NCI-H69 (cell line): ENCODE measurements around the gene MYBPC3.
A peak's percentile ranks its signal among the peaks of the same experiment; 100 is the strongest.

Experiments
- DNase-seq: peaks from one replicate; lab custom pipeline; 2025; lab: John Stamatoyannopoulos, UW

Gene MYBPC3

GRCh38 chr11:47384498-47384897 lies 32.0 kb upstream of the MYBPC3 start:
- DNase-seq: no peak

GRCh38 chr11:47383071-47383470 lies 30.6 kb upstream of the MYBPC3 start:
- no peak for DNase-seq

GRCh38 chr11:47380078-47380477 lies 27.6 kb upstream of the MYBPC3 start:
- no peak for DNase-seq

GRCh38 chr11:47379317-47379716 lies 26.8 kb upstream of the MYBPC3 start:
- no peak for DNase-seq

GRCh38 chr11:47378836-47379170 lies 26.3 kb upstream of the MYBPC3 start:
- DNase-seq: no peak

GRCh38 chr11:47378010-47378835 lies 25.7 kb upstream of the MYBPC3 start, which contains the start of gene SPI1:
TSS of gene SPI1 (minus strand) at chr11:47378547. CDS start at chr11:47378353, 194 bp downstream.
- no peak for DNase-seq

GRCh38 chr11:47377571-47378009 lies 25.1 kb upstream of the MYBPC3 start:
- DNase-seq: no peak

GRCh38 chr11:47376525-47377371 lies 24.2 kb upstream of the MYBPC3 start:
- DNase-seq: no peak

- no peak for DNase-seq
Observed at GRCh38 chr11:47376107-47376524, 23.6 kb upstream of the MYBPC3 start.

- no peak for DNase-seq
Observed at GRCh38 chr11:47375546-47376085, 23.1 kb upstream of the MYBPC3 start.

GRCh38 chr11:47375020-47375419 lies 22.5 kb upstream of the MYBPC3 start:
- no peak for DNase-seq

- DNase-seq: no peak
Observed at GRCh38 chr11:47374720-47375019, 22.2 kb upstream of the MYBPC3 start.

GRCh38 chr11:47373876-47374719 lies 21.6 kb upstream of the MYBPC3 start:
- DNase-seq: peak; percentile 81

GRCh38 chr11:47372422-47372821 lies 19.9 kb upstream of the MYBPC3 start:
- no peak for DNase-seq

GRCh38 chr11:47369676-47370075 lies 17.2 kb upstream of the MYBPC3 start:
- DNase-seq: no peak

- DNase-seq: no peak
Observed at GRCh38 chr11:47366020-47366490, 13.6 kb upstream of the MYBPC3 start.

GRCh38 chr11:47361419-47361818 lies 8.9 kb upstream of the MYBPC3 start:
- DNase-seq: no peak

GRCh38 chr11:47360341-47360740 lies 7.8 kb upstream of the MYBPC3 start:
- DNase-seq: no peak

- no peak for DNase-seq
Observed at GRCh38 chr11:47359586-47359985, 7.1 kb upstream of the MYBPC3 start.

- no peak for DNase-seq
Observed at GRCh38 chr11:47359162-47359561, 6.7 kb upstream of the MYBPC3 start.

- DNase-seq: no peak
Observed at GRCh38 chr11:47358731-47359051, 6.2 kb upstream of the MYBPC3 start.
